Left lung (tissue), 10 donors: Measurements from ENCODE around the gene ZFP36L1. TPM values are rescaled to one million over a fixed set of nuclear protein-coding genes. Genes with fewer than 3 reads are reported as not detected.

Experiments used
- ATAC-seq: fragments of 200-7000 bp; cut with Tn5 transposase; one replicate; pipeline ENCODE4 v1.9.1; 2020; ENCODE audit warnings: moderate library complexity
- DNase-seq, 4 donors: peaks; one replicate each; pipeline ENCODE4 v3.0.0-alpha.2; 2013 to 2020
- H3K27ac ChIP-seq, 2 donors: fragments of 200-600 bp; sonication (generic) in 1 of 2; one replicate each; pipeline versions ENCODE4 v1.5.0 to v1.8.0; 2020 to 2021
- H3K27me3 ChIP-seq, 2 donors: fragments of 200-600 bp; sonication (generic) in 1 of 2; one replicate each; pipeline versions ENCODE4 v1.5.0 to v1.8.0; 2020 to 2021
- H3K36me3 ChIP-seq, 2 donors: fragments of 200-600 bp; sonication (generic) in 1 of 2; one replicate each; pipeline versions ENCODE4 v1.5.0 to v1.8.0; 2020 to 2021
- H3K4me1 ChIP-seq, 2 donors: fragments of 200-600 bp; one replicate each; pipeline ENCODE4 v1.8.0; 2021
- H3K4me3 ChIP-seq, 2 donors: fragments of 200-600 bp; sonication (generic) in 1 of 2; one replicate each; pipeline versions ENCODE4 v1.5.0 to v1.8.0; 2020 to 2021; ENCODE audit warnings: mild to moderate bottlenecking in 1 of 2
- H3K9me3 ChIP-seq, 2 donors: fragments of 200-600 bp; sonication (generic) in 1 of 2; one replicate each; pipeline versions ENCODE4 v1.5.0 to v1.8.0; 2020 to 2021
- intact Hi-C, 2 donors: fragments of 100-400 bp; cut with DNase I; formaldehyde crosslinking; loops; one replicate each; pipeline versions ENCODE4 v1.11.2 to v1.14.2; 2022
- polyA plus RNA-seq, 6 donors: library from polyadenylated mRNA; unstranded; fragments of 120-200 nt; gene quantifications; one replicate each; pipeline ENCODE4 v1.2.1, GENCODE V29; 2013; ENCODE audit not compliant: insufficient read length in 6 of 6
- total RNA-seq, 2 donors: library from RNA; stranded (reverse); fragmentation: NEBNext Ultra II Directional; extraction: Animal tissue kit (Norgen Biotek cat#: 25700); gene quantifications; one replicate each; pipeline ENCODE4 v1.2.1, GENCODE V29; 2021
- TF ChIP-seq, protein P1 (sequence below), 2 donors: fragments of 200-600 bp; sonication (generic) in 1 of 2; IDR thresholded peaks; one replicate each; pipeline versions ENCODE4 v1.5.0 to v1.8.0; 2021; ENCODE audit warnings: antibody characterized with exemption in 2 of 2
- donor health status: DM: no; HTN: yes; CAD: no.
- donor health status: DM: no; HTN: no; CAD: no.

Gene ZFP36L1
- total and polyA plus RNA-seq, 8 donors, result 292 to 603 (median 469) TPM

DNA sequence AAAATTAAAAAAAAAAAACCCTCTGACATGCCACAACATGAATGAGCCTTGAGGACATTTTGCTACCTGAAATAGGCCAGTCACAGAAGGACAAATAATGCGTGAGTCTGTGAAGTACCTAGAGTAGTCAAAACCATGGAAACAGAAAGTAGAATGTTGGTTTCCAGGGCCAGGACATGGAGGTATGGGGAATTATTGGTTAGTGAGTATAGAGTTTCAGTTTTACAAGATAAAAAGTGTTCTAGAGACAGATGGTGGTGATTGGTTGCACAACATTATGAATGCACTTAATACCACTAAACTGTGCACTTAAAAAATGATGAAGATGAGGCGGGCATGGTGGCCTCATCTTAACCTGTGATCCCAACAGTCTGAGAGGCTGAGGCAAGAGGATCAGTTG is 47.6 kb upstream of the ZFP36L1 start:
- Histone ChIP-seq H3K36me3 (no peaks in the 10 kb centered on the region), H3K27me3 (no peaks in the 10 kb centered on the region), H3K9me3 (peaks cover 0 to 10% of the 10 kb centered on the region in 2 donors), H3K27ac (no peak overlapping the region), H3K4me1 (peaks cover 3 to 10% of the 10 kb centered on the region in 2 donors), H3K4me3 (no peak overlapping the region)
- ATAC-seq, result no peak
- DNase-seq, result no peak
- intact Hi-C loops, result no loop called here
- TF ChIP-seq, protein P1, sequence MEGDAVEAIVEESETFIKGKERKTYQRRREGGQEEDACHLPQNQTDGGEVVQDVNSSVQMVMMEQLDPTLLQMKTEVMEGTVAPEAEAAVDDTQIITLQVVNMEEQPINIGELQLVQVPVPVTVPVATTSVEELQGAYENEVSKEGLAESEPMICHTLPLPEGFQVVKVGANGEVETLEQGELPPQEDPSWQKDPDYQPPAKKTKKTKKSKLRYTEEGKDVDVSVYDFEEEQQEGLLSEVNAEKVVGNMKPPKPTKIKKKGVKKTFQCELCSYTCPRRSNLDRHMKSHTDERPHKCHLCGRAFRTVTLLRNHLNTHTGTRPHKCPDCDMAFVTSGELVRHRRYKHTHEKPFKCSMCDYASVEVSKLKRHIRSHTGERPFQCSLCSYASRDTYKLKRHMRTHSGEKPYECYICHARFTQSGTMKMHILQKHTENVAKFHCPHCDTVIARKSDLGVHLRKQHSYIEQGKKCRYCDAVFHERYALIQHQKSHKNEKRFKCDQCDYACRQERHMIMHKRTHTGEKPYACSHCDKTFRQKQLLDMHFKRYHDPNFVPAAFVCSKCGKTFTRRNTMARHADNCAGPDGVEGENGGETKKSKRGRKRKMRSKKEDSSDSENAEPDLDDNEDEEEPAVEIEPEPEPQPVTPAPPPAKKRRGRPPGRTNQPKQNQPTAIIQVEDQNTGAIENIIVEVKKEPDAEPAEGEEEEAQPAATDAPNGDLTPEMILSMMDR (IDR thresholded peaks at IDR 0.05), result no peak

DNA sequence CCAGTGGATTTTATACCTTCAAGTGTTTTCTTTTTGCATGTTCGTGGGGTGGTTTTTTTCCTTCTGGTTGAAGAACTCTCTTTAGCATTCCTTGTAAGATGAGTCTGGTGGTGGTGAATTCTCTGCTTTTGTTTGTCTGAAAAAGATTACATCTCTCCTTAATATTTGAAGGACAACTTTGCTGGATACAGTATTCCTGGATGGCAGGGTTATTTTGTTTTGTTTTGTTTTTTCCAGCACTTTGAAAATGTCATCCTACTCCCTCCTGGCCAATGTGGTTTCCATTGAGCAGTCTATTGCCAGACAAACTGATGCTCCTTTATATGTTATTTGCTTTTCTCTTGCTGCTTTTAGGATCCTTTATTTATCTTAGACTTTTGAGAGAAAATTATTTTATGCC is 43.2 kb upstream of the ZFP36L1 start:
- Histone ChIP-seq H3K36me3 (no peaks in the 10 kb centered on the region), H3K4me1 (no peaks in the 10 kb centered on the region), H3K27me3 (no peaks in the 10 kb centered on the region), H3K27ac (no peak overlapping the region), H3K9me3 (peaks cover 0 to 10% of the 10 kb centered on the region in 2 donors), H3K4me3 (no peak overlapping the region)
- DNase-seq, result no peak
- TF ChIP-seq, protein P1 (IDR thresholded peaks at IDR 0.05), result no peak
- no peak for ATAC-seq
- intact Hi-C loops, result no loop called here

DNA sequence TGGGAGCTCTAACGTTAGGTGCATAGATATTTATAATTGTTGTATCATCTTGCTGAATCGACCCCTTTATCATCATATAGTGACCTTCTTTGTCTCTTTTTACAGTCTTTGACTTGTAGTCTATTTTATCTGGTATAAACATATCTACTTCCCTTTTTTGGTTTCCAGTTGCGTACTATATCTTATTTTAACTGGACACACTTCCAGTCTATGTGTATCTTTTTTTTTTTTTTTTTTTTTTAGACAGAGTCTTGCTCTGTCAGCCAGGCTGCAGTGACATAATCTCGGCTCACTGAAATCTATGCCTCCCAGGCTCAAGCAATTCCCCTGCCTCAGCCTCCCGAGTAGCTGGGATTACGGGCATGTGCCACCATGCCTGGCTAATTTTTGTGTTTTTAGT is 41.9 kb upstream of the ZFP36L1 start:
- no peaks in the 10 kb centered on the region for H3K4me1 ChIP-seq
- H3K27me3 ChIP-seq, result no peaks in the 10 kb centered on the region
- H3K9me3 ChIP-seq, result peaks cover 0 to 10% of the 10 kb centered on the region in 2 donors
- DNase-seq (no peak), ATAC-seq (no peak)
- H3K4me3 ChIP-seq, result no peak overlapping the region
- intact Hi-C loops, result no loop called here
- H3K27ac ChIP-seq, result no peak overlapping the region
- H3K36me3 ChIP-seq, result no peaks in the 10 kb centered on the region
- TF ChIP-seq, protein P1 (IDR thresholded peaks at IDR 0.05), result no peak

DNA sequence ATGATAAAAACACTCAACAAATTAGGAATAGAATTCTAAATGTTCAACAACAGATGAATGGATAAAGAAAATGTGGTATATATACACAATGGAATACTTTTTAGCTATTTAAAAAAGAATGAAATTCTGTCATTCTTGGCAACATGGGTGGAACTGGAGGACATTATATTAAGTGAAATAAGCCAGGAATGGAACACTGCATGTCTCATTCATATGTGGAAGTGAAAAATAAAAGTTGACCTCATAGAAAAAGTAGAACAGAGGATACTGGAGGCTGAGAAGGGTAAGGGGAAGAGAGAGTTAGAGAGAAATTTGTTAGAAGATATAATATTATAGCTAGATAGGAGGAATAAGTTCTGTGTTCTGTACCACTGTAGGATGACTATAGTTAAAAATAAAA is 35.8 kb upstream of the ZFP36L1 start:
- Histone ChIP-seq H3K27ac (no peak overlapping the region), H3K4me3 (no peak overlapping the region), H3K36me3 (no peaks in the 10 kb centered on the region), H3K27me3 (no peaks in the 10 kb centered on the region), H3K9me3 (no peaks in the 10 kb centered on the region), H3K4me1 (peaks cover 0 to 8% of the 10 kb centered on the region in 2 donors)
- no peak for DNase-seq
- ATAC-seq, result no peak
- intact Hi-C loops, result no loop called here
- TF ChIP-seq, protein P1 (IDR thresholded peaks at IDR 0.05), result no peak

DNA sequence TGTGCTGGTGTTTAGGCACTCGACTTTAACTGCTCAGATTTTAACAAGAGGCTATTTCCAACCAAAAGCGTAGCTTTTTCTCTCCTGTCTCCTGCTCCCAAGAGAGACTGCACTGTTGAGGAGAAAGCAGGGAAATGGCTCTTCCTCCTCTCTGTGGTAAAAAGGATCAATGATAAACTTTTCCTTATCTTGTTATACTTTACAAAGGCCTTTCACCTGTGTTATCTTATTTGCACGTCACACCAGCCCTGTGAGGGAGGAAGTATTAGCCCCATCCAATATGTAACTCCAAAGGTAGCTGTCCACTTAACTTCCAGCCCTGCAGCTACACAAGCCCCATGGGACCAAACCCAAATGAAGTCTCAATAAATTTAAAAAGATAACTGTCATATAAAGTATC is 32.9 kb upstream of the ZFP36L1 start:
- Histone ChIP-seq H3K4me1 (peaks cover 0 to 8% of the 10 kb centered on the region in 2 donors), H3K36me3 (no peaks in the 10 kb centered on the region), H3K27me3 (no peaks in the 10 kb centered on the region), H3K27ac (no peak overlapping the region), H3K4me3 (no peak overlapping the region), H3K9me3 (no peaks in the 10 kb centered on the region)
- DNase-seq (no peak), ATAC-seq (no peak)
- intact Hi-C loops, result no loop called here
- TF ChIP-seq, protein P1 (IDR thresholded peaks at IDR 0.05), result no peak
